DOHH2 (cell line): Measurements from ENCODE around the gene RAET1E.
A peak's percentile ranks its signal among the peaks of the same experiment; 100 is the strongest.
"Not testable (repeated sequence)": the region's sequence is repeated elsewhere in the genome, so short reads cannot be mapped to it uniquely, and the experiment has no call there.

ENCODE experiments used
- H3F3A ChIP-seq: fragments of 200-600 bp; sonication (generic), shearing (Covaris generic); 2 replicates; pipeline ENCODE4 v1.6.0; 2016; ENCODE audit warnings: antibody characterized with exemption, mild to moderate bottlenecking; ENCODE audit not compliant: control insufficient read depth, insufficient read depth
- H3K27ac ChIP-seq: fragments of 200-600 bp; sonication (generic); 2 replicates; pipeline ENCODE4 v1.5.1; 2014; ENCODE audit warnings: low read depth, mild to moderate bottlenecking, low read length, moderate library complexity
- H3K27me3 ChIP-seq: fragments of 200-600 bp; sonication (generic); 2 replicates; pipeline ENCODE4 v1.6.1; 2014; ENCODE audit warnings: mild to moderate bottlenecking, low read length, mixed read lengths; ENCODE audit not compliant: control insufficient read depth
- H3K36me3 ChIP-seq: fragments of 200-600 bp; sonication (generic); 2 replicates; pipeline ENCODE4 v1.6.1; 2014; ENCODE audit warnings: mild to moderate bottlenecking, low read length, moderate library complexity, mixed read lengths; ENCODE audit not compliant: control insufficient read depth
- H3K4me1 ChIP-seq: fragments of 200-600 bp; sonication (generic); 2 replicates; pipeline ENCODE4 v1.6.1; 2014; ENCODE audit warnings: mild to moderate bottlenecking, low read length, mixed read lengths; ENCODE audit not compliant: control insufficient read depth
- H3K4me2 ChIP-seq: fragments of 200-600 bp; sonication (generic); 2 replicates; pipeline ENCODE4 v1.6.0; 2014; ENCODE audit warnings: mild to moderate bottlenecking, low read length, moderate library complexity
- H3K4me3 ChIP-seq: fragments of 200-600 bp; sonication (generic); 2 replicates; pipeline ENCODE4 v1.5.1; 2014; ENCODE audit warnings: mild to moderate bottlenecking, low read length, mixed read lengths
- H3K79me2 ChIP-seq: fragments of 200-600 bp; sonication (generic); 2 replicates; pipeline ENCODE4 v1.6.1; 2014; ENCODE audit warnings: mild to moderate bottlenecking, low read length, mixed read lengths; ENCODE audit not compliant: control insufficient read depth
- H3K9me2 ChIP-seq: fragments of 200-600 bp; sonication (generic); replicated peaks from 2 replicates; pipeline ENCODE4 v1.6.1; 2014; ENCODE audit warnings: mild to moderate bottlenecking, low read length, mixed read lengths; ENCODE audit not compliant: control insufficient read depth
- H3K9me3 ChIP-seq: fragments of 200-600 bp; sonication (generic); 2 replicates; pipeline ENCODE4 v1.6.1; 2014; ENCODE audit warnings: antibody characterized with exemption, low read length, mixed read lengths; ENCODE audit not compliant: control insufficient read depth, insufficient read depth
- H4K20me1 ChIP-seq: fragments of 200-600 bp; sonication (generic); 2 replicates; pipeline ENCODE4 v1.6.0; 2014; ENCODE audit warnings: low read depth, mild to moderate bottlenecking, antibody characterized with exemption, low read length, moderate library complexity; ENCODE audit not compliant: control insufficient read depth, insufficient read depth
- EZH2phosphoT487 ChIP-seq: fragments of 200-600 bp; sonication (generic); IDR thresholded peaks from 2 replicates; pipeline ENCODE4 v1.6.1; 2017; ENCODE audit warnings: borderline replicate concordance, mild to moderate bottlenecking, antibody characterized with exemption, low read length, moderate library complexity, mixed read lengths
- TF ChIP-seq, protein P1 (sequence below): fragments of 200-600 bp; sonication (generic); IDR thresholded peaks from one replicate; pipeline ENCODE4 v1.5.1; 2014; ENCODE audit warnings: antibody characterized with exemption, mild to moderate bottlenecking, low read depth, low read length; ENCODE audit not compliant: poor library complexity, severe bottlenecking

RAET1E gene

GRCh38 chr6:149895833-149896271 lies 2.1 kb downstream of the RAET1E start:
- Histone ChIP-seq H3K79me2 (no peaks in the 10 kb centered on the region), H3K4me1 (peaks cover 29% of the 10 kb centered on the region), H3K4me2 (no peak overlapping the region), H3K27me3 (no peaks in the 10 kb centered on the region; the same call in 1 of the 2 replicates), H3K9me2 (no peaks in the 10 kb centered on the region), H3K36me3 (no peaks in the 10 kb centered on the region), H3K27ac (no peak overlapping the region), H3K4me3 (no peak overlapping the region), H3K9me3 (peaks cover 3% of the 10 kb centered on the region; the same call in 1 of the 2 replicates), H4K20me1 (no peaks in the 10 kb centered on the region), H3F3A (no peaks in the 10 kb centered on the region)
- TF ChIP-seq, protein P1, sequence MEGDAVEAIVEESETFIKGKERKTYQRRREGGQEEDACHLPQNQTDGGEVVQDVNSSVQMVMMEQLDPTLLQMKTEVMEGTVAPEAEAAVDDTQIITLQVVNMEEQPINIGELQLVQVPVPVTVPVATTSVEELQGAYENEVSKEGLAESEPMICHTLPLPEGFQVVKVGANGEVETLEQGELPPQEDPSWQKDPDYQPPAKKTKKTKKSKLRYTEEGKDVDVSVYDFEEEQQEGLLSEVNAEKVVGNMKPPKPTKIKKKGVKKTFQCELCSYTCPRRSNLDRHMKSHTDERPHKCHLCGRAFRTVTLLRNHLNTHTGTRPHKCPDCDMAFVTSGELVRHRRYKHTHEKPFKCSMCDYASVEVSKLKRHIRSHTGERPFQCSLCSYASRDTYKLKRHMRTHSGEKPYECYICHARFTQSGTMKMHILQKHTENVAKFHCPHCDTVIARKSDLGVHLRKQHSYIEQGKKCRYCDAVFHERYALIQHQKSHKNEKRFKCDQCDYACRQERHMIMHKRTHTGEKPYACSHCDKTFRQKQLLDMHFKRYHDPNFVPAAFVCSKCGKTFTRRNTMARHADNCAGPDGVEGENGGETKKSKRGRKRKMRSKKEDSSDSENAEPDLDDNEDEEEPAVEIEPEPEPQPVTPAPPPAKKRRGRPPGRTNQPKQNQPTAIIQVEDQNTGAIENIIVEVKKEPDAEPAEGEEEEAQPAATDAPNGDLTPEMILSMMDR = no peak
- no peak for TF ChIP-seq EZH2phosphoT487

DNA sequence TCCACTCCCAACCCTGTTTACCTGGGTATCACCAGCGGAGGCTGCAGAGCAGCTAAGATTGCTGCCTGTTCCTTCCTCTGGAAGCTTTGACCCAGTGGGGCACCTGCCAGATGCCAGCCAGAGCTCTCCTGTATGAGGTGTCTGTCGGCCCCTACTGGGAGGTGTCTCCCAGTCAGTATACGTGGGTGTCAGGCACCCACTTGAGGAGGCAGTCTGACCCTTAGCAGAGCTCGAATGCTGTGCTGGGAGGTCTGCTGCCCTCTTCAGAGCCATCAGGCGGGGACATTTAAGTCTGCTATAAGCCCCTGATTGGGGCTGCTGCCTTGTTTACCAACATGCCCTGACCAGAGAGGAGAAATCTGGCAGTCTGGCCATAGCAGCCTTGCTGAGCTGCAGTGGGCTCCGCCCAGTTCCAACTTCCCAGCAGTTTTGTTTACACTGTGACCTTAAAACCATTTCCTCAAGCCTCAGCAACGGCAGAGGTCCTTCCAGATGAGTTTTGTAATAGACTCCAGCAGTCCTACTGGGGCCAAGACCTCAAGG lies 2.8 kb downstream of the RAET1E start:
- H3K27me3 ChIP-seq = no peaks in the 10 kb centered on the region; the same call in 1 of the 2 replicates
- TF ChIP-seq, protein P1 = no peak
- no peak for TF ChIP-seq EZH2phosphoT487

DNA sequence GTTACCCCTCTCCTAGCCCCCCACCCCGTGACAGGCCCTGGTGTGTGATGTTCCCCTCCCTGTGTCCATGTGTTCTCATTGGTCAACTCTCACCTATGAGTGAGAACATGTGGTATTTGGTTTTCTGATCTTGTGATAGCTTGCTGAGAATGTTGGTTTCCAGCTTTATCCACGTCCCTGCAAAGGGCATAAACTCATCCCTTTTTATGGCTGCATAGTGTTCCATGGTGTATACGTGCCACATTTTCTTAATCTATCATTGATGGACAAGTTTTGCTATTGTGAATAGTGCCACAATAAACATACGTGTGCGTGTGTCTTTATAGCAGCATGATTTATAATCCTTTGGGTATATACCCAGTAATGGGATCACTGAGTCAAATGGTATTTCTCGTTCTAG lies 6.0 kb downstream of the RAET1E start:
- H3K4me3 ChIP-seq, H3F3A ChIP-seq: not testable (repeated sequence)

More for the DNA sequence above, 2.8 kb downstream of the RAET1E start:
- H3K4me1 ChIP-seq = peaks cover 29% of the 10 kb centered on the region
- H4K20me1 ChIP-seq = no peaks in the 10 kb centered on the region
- no peak overlapping the region for H3K27ac ChIP-seq
- H3F3A ChIP-seq = no peaks in the 10 kb centered on the region
- no peak overlapping the region for H3K4me3 ChIP-seq
- H3K4me2 ChIP-seq = no peak overlapping the region
- H3K9me3 ChIP-seq = peaks cover 3% of the 10 kb centered on the region; the same call in 1 of the 2 replicates
- no peaks in the 10 kb centered on the region for H3K36me3 ChIP-seq
- no peaks in the 10 kb centered on the region for H3K9me2 ChIP-seq
- H3K79me2 ChIP-seq = no peaks in the 10 kb centered on the region

DNA sequence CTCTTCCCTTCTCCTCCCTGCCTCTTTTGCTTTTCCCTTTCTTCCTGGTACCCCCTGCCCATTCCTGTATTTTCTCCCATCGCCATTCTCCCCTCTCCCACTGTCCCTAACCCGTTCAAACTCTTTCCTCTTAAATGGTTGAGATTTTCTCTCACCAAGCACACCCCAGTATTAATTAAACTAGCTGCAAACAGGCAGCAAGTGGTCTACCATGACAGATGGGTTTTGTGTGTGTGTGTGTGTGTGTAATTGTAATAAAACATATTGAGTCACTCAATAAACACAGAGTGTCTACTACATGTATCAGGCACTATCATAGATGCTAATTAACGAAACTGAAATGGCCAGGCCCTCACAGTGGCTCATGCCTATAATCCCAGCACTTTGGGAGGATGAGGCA lies 6.7 kb downstream of the RAET1E start:
- peaks cover 3% of the 10 kb centered on the region; the same call in 1 of the 2 replicates for H3K9me3 ChIP-seq
- no peak overlapping the region for H3K27ac ChIP-seq
- H3K27me3 ChIP-seq = no peaks in the 10 kb centered on the region; the same call in 1 of the 2 replicates
- no peak overlapping the region for H3K4me2 ChIP-seq
- H3F3A ChIP-seq = no peaks in the 10 kb centered on the region
- H4K20me1 ChIP-seq = no peaks in the 10 kb centered on the region
- no peaks in the 10 kb centered on the region for H3K9me2 ChIP-seq
- no peak overlapping the region for H3K4me3 ChIP-seq
- TF ChIP-seq, protein P1 = no peak
- TF ChIP-seq EZH2phosphoT487 = no peak
- H3K79me2 ChIP-seq = no peaks in the 10 kb centered on the region
- H3K4me1 ChIP-seq = peaks cover 29% of the 10 kb centered on the region
- H3K36me3 ChIP-seq = no peaks in the 10 kb centered on the region

More for the DNA sequence above, 6.0 kb downstream of the RAET1E start:
- not testable (repeated sequence) for H3K9me3 ChIP-seq, H3K27ac ChIP-seq, H3K79me2 ChIP-seq, H3K27me3 ChIP-seq, H3K36me3 ChIP-seq, H4K20me1 ChIP-seq, H3K9me2 ChIP-seq
- Histone ChIP-seq H3K4me1 (peaks cover 29% of the 10 kb centered on the region), H3K4me2 (0 out of 2 replicates have a peak overlapping the region, but pooled peaks have one; percentile 27)
